Measurements from ENCODE around the gene OSBPL7. TPM values are rescaled to one million over a fixed set of nuclear protein-coding genes. Genes with fewer than 3 reads are reported as not detected.

Gene OSBPL7
- total and polyA plus RNA-seq, 3 donors from 2014 or later = 2.1 to 7.3 (median 2.5) TPM

DNA sequence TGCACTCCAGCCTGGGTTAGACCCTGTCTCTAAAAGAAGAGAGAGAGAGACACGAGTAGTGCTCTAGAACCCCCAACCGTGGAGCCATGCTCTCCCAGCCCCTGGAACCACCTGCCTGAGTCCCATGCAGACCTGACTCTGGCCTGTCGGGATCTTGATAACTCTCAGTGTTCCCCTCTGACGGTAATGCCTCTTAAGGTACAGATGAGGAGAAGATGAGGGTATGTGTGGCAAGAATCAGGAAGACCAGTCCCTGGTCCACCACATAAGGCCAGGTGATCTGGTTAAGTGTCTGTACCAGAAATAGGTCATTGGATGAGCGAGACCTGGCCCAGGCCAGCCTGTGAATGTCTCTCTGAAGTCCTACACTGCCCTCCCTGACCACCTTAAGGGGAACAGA, 18.4 kb downstream of the OSBPL7 start:
- intact Hi-C loops (cut with DNase I; ENCODE audit: low total_unique reads) = no loop called here
- Histone ChIP-seq H3K27me3 (no peaks in the 10 kb centered on the region), H3K9me3 (no peaks in the 10 kb centered on the region), H3K4me3 (no peak overlapping the region), H3K4me1 (no peaks in the 10 kb centered on the region), H3K27ac (no peak overlapping the region), H3K36me3 (ENCODE audit: low read depth, missing control alignments) (no peaks in the 10 kb centered on the region)
- DNase-seq = no peak
- TF ChIP-seq, protein P1, sequence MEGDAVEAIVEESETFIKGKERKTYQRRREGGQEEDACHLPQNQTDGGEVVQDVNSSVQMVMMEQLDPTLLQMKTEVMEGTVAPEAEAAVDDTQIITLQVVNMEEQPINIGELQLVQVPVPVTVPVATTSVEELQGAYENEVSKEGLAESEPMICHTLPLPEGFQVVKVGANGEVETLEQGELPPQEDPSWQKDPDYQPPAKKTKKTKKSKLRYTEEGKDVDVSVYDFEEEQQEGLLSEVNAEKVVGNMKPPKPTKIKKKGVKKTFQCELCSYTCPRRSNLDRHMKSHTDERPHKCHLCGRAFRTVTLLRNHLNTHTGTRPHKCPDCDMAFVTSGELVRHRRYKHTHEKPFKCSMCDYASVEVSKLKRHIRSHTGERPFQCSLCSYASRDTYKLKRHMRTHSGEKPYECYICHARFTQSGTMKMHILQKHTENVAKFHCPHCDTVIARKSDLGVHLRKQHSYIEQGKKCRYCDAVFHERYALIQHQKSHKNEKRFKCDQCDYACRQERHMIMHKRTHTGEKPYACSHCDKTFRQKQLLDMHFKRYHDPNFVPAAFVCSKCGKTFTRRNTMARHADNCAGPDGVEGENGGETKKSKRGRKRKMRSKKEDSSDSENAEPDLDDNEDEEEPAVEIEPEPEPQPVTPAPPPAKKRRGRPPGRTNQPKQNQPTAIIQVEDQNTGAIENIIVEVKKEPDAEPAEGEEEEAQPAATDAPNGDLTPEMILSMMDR (IDR thresholded peaks at IDR 0.05) = no peak
- 71 to 79% methylated on average over 5 of the region's 5 CpGs for WGBS, 2 donors

DNA sequence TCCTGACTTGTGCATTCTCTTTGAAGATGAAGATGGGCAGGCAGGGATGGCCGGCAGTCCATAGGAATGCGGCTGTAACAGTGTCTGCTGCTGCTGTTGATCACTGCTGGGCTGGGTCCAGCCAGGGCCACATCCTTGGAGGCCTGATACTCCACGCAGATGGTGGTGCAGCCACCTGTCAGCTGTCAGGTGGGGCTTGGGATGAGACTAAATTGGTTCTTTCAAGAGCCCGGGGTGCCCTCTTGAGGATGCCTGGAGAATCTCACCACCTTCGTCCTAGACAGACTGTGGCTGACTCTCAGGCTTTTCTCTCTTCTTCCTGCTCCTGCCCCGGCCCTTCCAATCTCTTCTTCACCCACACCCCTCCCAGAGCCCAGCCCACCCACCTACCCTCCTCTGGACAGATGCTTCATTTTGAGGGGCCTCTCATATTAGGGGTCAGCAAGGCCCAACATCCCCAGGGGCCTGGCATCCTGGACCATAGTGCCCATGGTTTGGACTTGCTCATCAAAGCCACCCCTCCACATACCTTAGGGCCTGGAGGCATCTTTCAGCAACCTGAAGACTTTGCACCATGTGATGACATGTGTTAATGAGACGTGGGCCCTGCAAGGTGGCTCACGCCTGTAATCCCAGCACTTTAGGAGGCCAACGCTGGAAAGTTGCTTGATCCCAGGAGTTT, 19.1 kb downstream of the OSBPL7 start:
- Histone ChIP-seq H3K36me3 (ENCODE audit: low read depth, missing control alignments) (no peaks in the 10 kb centered on the region), H3K27ac (no peak overlapping the region), H3K4me1 (no peaks in the 10 kb centered on the region), H3K9me3 (no peaks in the 10 kb centered on the region), H3K4me3 (no peak overlapping the region), H3K27me3 (no peaks in the 10 kb centered on the region)
- intact Hi-C loops (cut with DNase I; ENCODE audit: low total_unique reads) = no loop called here
- DNase-seq = peak; percentile 67
- 37 to 60% methylated on average over 9 of the region's 9 CpGs for WGBS, 2 donors
- no peak for TF ChIP-seq POLR2A (IDR thresholded peaks at IDR 0.05)
- TF ChIP-seq, protein P1 (IDR thresholded peaks at IDR 0.05) = peak in 2 of 3 experiments; percentile 25

DNA sequence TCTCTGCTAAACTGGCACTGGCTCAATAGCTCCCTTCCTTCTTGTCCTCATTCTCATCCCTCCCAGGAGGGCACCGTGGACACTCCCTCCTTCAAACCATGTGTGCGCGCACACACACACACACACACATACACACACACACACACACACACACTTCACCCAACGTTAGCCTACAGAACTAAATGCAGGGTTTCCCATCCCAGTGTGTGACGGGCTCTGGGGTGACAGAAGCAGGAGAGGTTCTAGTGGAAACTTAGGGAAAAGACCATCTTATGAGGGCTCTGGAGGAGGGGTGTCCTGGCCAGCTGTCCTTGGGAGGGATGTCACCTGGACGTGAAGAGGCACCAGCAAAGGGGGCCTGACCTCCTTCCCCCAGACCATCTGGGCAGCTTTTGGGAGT, 19.7 kb downstream of the OSBPL7 start:
- no peak overlapping the region for H3K27ac ChIP-seq

DNA sequence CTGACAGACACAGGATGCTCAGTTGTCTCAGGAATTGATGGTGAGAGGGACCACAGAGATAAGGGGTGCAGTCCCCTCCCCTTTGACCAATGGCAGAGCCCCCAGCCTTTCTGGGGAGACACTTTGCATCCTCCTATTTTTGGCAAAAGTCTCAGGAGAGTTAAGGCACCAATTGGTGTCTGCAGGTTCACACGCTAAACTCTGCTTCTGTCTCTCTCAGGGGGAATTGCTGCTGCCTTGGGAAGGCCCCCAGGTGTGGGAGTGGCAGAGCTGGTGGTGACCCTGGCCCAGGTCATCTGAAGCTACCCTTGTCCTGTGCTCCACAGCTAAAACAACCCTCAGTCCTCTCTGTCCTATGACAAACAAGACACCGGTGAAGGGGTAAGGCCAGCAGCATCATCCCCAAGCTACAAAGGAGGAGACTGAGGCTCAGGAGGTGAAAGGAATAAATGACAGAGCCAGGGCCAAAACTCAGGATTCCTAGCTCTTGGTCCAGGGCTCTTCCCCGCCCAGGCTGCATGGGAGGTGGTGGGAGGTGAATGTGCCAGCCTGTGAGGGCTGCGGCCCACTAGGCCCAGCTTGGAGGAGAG, 20.3 kb downstream of the OSBPL7 start:
- Histone ChIP-seq H3K4me3 (no peak overlapping the region), H3K9me3 (no peaks in the 10 kb centered on the region), H3K27ac (no peak overlapping the region), H3K36me3 (ENCODE audit: low read depth, missing control alignments) (no peaks in the 10 kb centered on the region), H3K4me1 (no peaks in the 10 kb centered on the region), H3K27me3 (no peaks in the 10 kb centered on the region)
- intact Hi-C loops (cut with DNase I; ENCODE audit: low total_unique reads) = no loop called here
- TF ChIP-seq, protein P1 (IDR thresholded peaks at IDR 0.05) = no peak
- no peak for TF ChIP-seq POLR2A (IDR thresholded peaks at IDR 0.05)
- WGBS, 2 donors = 85 to 93% methylated on average over 4 of the region's 4 CpGs
- DNase-seq = no peak

More for the DNA sequence above, 19.7 kb downstream of the OSBPL7 start:
- H3K4me3 ChIP-seq = no peak overlapping the region
- TF ChIP-seq POLR2A (IDR thresholded peaks at IDR 0.05) = no peak
- TF ChIP-seq, protein P1 (IDR thresholded peaks at IDR 0.05) = no peak
- H3K27me3 ChIP-seq = no peaks in the 10 kb centered on the region
- no peaks in the 10 kb centered on the region for H3K9me3 ChIP-seq
- intact Hi-C loops (cut with DNase I; ENCODE audit: low total_unique reads) = no loop called here
- H3K36me3 ChIP-seq (ENCODE audit: low read depth, missing control alignments) = no peaks in the 10 kb centered on the region
- H3K4me1 ChIP-seq = no peaks in the 10 kb centered on the region
- DNase-seq = no peak
- WGBS, 2 donors = 47 to 53% methylated on average over 6 of the region's 6 CpGs

DNA sequence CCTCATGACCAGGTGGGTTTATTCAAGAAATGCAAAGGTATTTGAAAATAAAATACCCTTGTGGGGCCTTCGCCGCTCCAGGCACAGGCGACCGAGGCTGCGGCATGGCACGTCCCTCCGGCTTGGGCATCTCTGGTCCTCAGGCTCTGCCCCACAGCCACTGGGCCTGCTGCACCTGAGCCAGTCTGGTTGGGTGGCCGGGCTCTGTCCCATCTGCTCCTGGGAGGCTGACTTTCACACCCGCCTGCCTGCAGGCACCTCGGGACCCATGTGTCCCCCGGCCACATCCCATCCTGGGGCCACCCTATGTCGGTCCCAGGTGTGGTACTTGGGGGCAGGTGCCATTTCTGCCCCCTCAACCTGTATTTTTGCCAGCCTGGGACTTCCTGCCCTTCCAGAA, 20.9 kb downstream of the OSBPL7 start:
- no peak for DNase-seq
- intact Hi-C loops (cut with DNase I; ENCODE audit: low total_unique reads) = no loop called here
- no peaks in the 10 kb centered on the region for H3K4me1 ChIP-seq
- H3K9me3 ChIP-seq = no peaks in the 10 kb centered on the region
- H3K4me3 ChIP-seq = no peak overlapping the region
- no peaks in the 10 kb centered on the region for H3K27me3 ChIP-seq
- H3K27ac ChIP-seq = no peak overlapping the region
- WGBS, 2 donors = 88% methylated on average over 12 of the region's 12 CpGs
- H3K36me3 ChIP-seq (ENCODE audit: low read depth, missing control alignments) = no peaks in the 10 kb centered on the region
- TF ChIP-seq, protein P1 (IDR thresholded peaks at IDR 0.05) = no peak
- no peak for TF ChIP-seq POLR2A (IDR thresholded peaks at IDR 0.05)
